GM18873 (cell line): ENCODE data around the gene METTL15.
"Not testable (repeated sequence)": the region's sequence is repeated elsewhere in the genome, so short reads cannot be mapped to it uniquely, and the experiment has no call there.

ENCODE experiments used
- ATAC-seq: cut with Tn5 transposase; IDR thresholded peaks from one replicate; pipeline ENCODE4 v1.9.1; 2021; ENCODE audit warnings: mild to moderate bottlenecking, moderate library complexity, moderate number of reproducible peaks; ENCODE audit not compliant: unreplicated experiment, low FRiP score

The METTL15 gene

DNA sequence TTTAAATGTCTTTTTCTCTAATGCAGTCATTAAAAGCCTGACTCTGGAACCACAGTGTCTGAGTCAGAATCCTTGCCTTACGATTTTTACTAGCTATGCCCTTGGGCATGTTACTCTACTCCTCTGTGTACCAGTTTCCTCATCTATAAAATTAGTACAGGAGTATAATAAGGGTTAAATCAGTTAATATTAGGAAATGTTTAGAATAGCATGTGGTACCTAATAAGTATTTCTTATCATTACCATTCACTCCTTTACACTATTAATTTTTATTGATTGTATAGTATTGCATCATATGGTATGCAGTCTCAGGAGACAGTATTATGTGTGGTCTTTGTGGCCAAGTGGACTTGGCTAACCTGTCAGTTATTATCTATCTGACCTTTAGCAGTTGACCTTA lies 68.2 kb downstream of the METTL15 start:
- no peak for ATAC-seq

- no peak for ATAC-seq
Observed at GRCh38 chr11:28195449-28195848, 87.3 kb downstream of the METTL15 start.

GRCh38 chr11:28209906-28210305 lies 101.7 kb downstream of the METTL15 start:
- no peak for ATAC-seq

DNA sequence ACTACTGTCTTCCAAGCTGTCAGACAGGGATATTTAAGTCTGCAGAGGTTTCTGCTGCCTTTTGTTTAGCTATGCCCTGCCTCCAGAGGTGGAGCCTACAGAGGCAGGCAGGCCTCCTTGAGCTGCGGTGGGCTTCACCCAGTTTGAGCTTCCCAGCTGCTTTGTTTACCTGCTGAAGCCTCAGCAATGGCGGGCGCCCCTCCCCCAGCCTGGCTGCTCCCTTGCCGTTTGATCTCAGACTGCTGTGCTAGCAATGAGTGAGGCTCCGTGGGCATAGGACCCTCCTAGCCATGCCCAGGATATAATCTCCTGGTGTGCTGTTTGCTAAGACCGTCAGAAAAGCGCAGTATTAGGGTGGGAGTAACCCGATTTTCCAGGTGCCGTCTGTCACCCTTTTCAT lies 113.9 kb downstream of the METTL15 start:
- not testable (repeated sequence) for ATAC-seq

GRCh38 chr11:28223577-28223976 lies 115.4 kb downstream of the METTL15 start:
- ATAC-seq = peak; percentile 67

- no peak for ATAC-seq
Observed at GRCh38 chr11:28223994-28224393, 115.8 kb downstream of the METTL15 start.

- no peak for ATAC-seq
Observed at GRCh38 chr11:28227460-28227859, 119.3 kb downstream of the METTL15 start.

DNA sequence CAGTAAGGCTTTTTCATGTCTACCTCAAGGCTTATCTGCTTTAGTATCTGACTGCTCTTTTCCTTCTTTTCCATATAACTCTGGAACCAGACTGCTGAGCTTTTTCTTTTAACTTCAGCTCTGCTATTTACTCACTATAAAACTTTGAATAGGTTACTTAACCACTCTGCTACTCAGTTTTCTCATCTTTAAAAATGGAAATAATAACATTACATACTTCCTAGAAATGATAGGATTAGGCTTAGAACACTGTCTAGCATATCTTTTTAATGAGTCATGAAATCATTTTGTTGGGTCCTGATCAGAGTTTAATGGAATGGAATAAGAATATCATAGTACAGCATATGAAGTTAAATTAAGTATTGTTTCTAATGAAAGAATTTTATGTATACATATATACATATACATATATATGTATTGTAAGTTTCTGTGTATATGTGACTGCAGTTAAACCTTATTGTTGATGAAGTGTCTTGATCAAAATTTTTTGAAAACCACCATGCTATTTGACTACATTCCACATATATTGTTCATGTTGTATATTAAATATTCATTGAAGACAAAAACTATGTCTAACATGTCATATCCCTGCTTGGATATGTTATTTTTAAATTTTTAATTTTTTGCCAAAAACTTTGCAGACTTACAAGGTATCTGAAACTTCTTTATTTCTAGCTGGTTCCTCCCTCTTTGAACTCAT lies 120.2 kb downstream of the METTL15 start:
- no peak for ATAC-seq

DNA sequence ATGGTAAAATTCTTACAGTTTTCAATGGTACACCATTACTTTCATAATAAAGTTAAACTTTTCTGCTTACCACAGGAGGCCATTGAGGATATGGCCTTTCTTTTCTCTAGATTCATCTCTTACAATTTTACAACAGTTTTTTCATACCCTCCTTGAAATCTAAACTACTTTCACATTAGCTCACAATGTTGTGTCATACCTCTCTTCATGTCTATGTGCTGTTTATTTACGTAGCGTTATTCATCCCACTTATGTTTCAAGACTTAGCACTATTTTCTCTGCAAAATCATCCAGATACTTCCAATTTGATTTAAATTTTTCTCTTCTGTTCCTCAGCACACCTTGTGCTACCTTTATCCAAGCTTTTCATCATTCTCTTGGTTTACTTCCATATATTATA lies 123.3 kb downstream of the METTL15 start:
- ATAC-seq = no peak

- no peak for ATAC-seq
Observed at GRCh38 chr11:28232649-28233048, 124.5 kb downstream of the METTL15 start.

GRCh38 chr11:28241760-28242159 lies 133.6 kb downstream of the METTL15 start:
- no peak for ATAC-seq

DNA sequence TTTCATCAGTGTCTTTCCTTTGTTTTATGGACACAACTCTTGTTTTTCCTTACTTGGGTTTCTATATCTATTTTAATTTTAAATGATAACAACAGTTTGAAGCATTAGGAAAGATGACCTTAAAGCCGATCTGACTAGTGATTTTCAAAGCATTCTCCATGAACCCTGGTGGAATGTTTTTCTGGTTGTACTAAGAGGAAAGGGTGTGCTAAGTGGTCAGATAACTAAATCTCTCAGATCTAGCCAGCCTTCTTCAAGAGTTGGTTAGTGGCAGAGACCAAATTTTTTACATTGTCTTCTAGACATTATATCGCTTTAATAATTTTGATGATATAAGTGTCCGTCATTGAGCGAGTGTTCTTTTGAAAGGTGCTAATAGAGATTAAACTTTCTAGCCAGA lies 134.4 kb downstream of the METTL15 start:
- ATAC-seq = no peak

DNA sequence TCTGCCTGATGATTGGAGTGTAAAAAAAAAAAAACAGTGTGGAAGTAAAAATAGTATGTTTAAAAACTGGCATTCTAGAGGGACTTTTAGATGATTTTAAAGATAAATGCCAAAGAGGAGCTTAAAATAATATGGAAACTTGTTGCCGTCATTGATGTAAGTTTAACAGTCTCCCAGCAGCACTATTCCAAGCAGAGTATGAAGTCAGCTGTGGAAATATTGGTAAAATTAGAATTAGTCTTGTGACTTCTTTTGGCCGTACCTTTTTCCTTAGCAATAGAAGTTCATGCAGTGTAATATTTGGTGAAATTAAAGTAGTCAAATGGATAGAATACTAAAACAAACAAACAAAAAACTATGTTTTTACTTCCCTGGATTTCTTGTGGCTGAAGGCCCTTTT lies 134.9 kb downstream of the METTL15 start:
- ATAC-seq = no peak

GRCh38 chr11:28243581-28243980 lies 135.4 kb downstream of the METTL15 start:
- no peak for ATAC-seq

GRCh38 chr11:28245131-28245530 lies 136.9 kb downstream of the METTL15 start:
- ATAC-seq = no peak

DNA sequence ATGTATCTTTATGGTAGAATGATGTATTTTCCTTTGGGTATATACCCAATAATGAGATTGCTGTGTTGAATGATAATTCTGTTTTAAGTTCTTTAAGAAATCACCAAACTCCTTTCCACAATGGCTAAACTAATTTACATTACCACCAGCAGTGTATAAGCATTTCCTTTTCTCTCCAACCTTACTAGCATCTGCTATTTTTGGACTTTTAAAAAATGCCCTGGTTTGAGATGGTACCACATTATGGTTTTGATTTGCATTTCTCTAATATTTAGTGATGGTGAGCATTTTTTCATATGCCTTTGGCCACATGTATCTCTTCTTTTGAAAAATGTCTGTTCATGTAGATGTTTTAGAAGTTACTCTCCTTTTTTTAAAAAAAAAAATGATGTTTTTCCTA lies 142.0 kb downstream of the METTL15 start:
- ATAC-seq = peak; percentile 73

- ATAC-seq = no peak
Observed at GRCh38 chr11:28251257-28251656, 143.1 kb downstream of the METTL15 start.

GRCh38 chr11:28257761-28258160 lies 149.6 kb downstream of the METTL15 start:
- ATAC-seq = no peak

GRCh38 chr11:28259177-28259843 lies 151.1 kb downstream of the METTL15 start:
- no peak for ATAC-seq

- no peak for ATAC-seq
Observed at GRCh38 chr11:28268925-28269324, 160.7 kb downstream of the METTL15 start.

DNA sequence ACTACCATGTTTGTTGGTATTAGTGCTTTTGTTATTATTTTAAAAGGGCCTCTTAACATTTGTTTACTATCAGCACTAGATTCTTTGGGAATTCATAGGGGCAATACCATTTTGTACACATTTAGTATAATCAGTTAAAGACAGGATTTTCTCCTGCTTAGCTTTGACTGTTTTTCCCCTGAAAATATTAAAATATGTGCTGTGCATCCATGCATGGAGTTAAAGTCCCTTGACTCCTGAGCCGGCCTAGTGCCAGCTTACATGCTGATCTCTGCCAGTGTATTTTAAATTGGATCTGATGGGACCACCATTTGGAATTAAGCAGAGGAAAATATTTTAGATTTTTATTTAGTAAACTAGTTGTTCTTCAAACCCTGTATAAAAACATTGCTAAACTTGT lies 161.4 kb downstream of the METTL15 start:
- ATAC-seq = no peak

DNA sequence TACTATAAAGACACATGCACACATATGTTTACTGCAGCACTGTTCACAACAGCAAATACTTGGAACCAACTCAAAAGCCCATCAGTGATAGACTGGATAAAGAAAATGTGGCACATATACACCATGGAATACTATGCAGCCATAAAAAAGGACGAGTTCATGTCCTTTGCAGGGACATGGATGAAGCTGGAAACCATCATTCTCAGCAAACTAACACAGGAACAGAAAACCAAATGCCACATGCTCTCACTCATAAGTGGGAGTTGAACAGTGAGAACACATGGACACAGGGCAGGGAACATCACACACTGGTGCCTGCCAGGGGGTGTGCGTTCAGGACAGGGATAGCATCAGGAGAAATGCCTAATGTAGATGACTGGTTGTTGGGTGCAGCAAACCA lies 164.1 kb downstream of the METTL15 start:
- ATAC-seq = not testable (repeated sequence)
